DND-41 (cell line): ENCODE measurements around the gene TTYH3.
A peak's percentile ranks its signal among the peaks of the same experiment; 100 is the strongest.

Experiments
- ATAC-seq: fragments of 200-7000 bp; cut with Tn5 transposase; 3 replicates; pipeline ENCODE4 v1.9.1; 2021; ENCODE audit warnings: low read depth; ENCODE audit not compliant: insufficient read depth
- DNase-seq: peaks from one replicate; pipeline ENCODE4 v3.0.0-alpha.2; 2020
- H2AFZ ChIP-seq: 2 replicates; pipeline ENCODE4 v1.6.0; 2012; ENCODE audit warnings: low read depth, low read length
- H3K27ac ChIP-seq: 2 replicates; pipeline ENCODE4 v1.5.1; 2012; ENCODE audit warnings: low read length, inconsistent platforms
- H3K27me3 ChIP-seq: fragments of 200-600 bp; sonication (generic); 2 replicates; pipeline ENCODE4 v1.6.0; 2012; ENCODE audit warnings: low read length, mild to moderate bottlenecking, inconsistent platforms; ENCODE audit not compliant: insufficient read depth, poor library complexity
- H3K36me3 ChIP-seq: 2 replicates; pipeline ENCODE4 v1.5.1; 2012; ENCODE audit warnings: low read length, inconsistent platforms; ENCODE audit not compliant: insufficient read depth
- H3K4me1 ChIP-seq: 2 replicates; pipeline ENCODE4 v1.5.1; 2012; ENCODE audit warnings: mild to moderate bottlenecking, low read length; ENCODE audit not compliant: insufficient read depth
- H3K4me2 ChIP-seq: 2 replicates; pipeline ENCODE4 v1.6.0; 2012; ENCODE audit warnings: mild to moderate bottlenecking, moderate library complexity, low read length, inconsistent platforms; ENCODE audit not compliant: insufficient read depth
- H3K4me3 ChIP-seq, 2 experiments: fragments of 200-600 bp in 1 of 2; shearing (Covaris generic) in 1 of 2; 2 replicates each; pipeline ENCODE4 v1.5.1; 2012 to 2016; ENCODE audit warnings: inconsistent platforms in 2 of 2, low read length in 2 of 2, mild to moderate bottlenecking in 2 of 2, low read depth in 1 of 2, moderate library complexity in 1 of 2
- H3K79me2 ChIP-seq: 2 replicates; pipeline ENCODE4 v1.6.0; 2012; ENCODE audit warnings: low read length, inconsistent platforms; ENCODE audit not compliant: insufficient read depth
- H3K9ac ChIP-seq: 2 replicates; pipeline ENCODE4 v1.6.0; 2012; ENCODE audit warnings: low read depth, mild to moderate bottlenecking, inconsistent platforms, low read length, moderate library complexity
- H3K9me3 ChIP-seq: 2 replicates; pipeline ENCODE4 v1.5.1; 2012; ENCODE audit warnings: low read length, moderate library complexity, mild to moderate bottlenecking, inconsistent platforms; ENCODE audit not compliant: insufficient read depth, severe bottlenecking
- H4K20me1 ChIP-seq: 2 replicates; pipeline ENCODE4 v1.6.0; 2012; ENCODE audit warnings: low read length; ENCODE audit not compliant: insufficient read depth
- EZH2 ChIP-seq: IDR thresholded peaks from 3 replicates; pipeline ENCODE4 v1.6.1; 2012; ENCODE audit warnings: borderline replicate concordance, low read depth, mild to moderate bottlenecking, moderate library complexity, low read length, inconsistent platforms; ENCODE audit not compliant: severe bottlenecking
- TF ChIP-seq, protein P1 (sequence below): IDR thresholded peaks from 2 replicates; pipeline ENCODE4 v1.5.1; 2012; ENCODE audit warnings: borderline replicate concordance, low read length, moderate library complexity, mild to moderate bottlenecking; ENCODE audit not compliant: poor library complexity, severe bottlenecking; ENCODE audit errors: extremely low read depth

TTYH3 gene

DNA sequence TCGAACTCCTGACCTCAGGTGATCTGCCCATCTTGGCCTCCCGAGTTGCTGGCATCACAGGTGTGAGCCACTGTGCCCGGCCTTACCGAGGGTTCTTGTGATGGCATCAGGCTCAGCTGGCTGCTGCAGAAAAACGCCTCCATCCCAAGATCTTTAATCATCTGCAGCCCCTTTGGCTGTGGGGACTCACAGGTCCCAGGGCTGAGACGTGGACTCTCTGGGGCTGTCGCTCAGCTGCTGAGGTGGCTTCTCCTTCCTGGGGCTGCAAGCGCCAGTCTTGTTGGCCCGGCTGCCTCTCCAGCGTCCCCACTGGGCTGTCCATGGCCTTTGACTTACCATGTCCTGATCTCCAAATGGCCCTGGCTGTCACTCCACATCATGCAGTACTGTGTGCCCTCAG is 76.3 kb downstream of the TTYH3 start:
- Histone ChIP-seq H3K4me1 (peaks cover 39% of the 10 kb centered on the region), H4K20me1 (peaks cover 5% of the 10 kb centered on the region; the same call in 1 of the 2 replicates), H3K36me3 (no peaks in the 10 kb centered on the region), H3K9me3 (no peaks in the 10 kb centered on the region), H3K4me3 (no peak overlapping the region), H3K27ac (no peak overlapping the region), H2AFZ (no peak overlapping the region), H3K4me2 (no peak overlapping the region), H3K27me3 (no peaks in the 10 kb centered on the region), H3K79me2 (no peaks in the 10 kb centered on the region), H3K9ac (no peak overlapping the region)
- ATAC-seq, result no peak
- DNase-seq, result no peak
- no peak for TF ChIP-seq EZH2
- TF ChIP-seq, protein P1, sequence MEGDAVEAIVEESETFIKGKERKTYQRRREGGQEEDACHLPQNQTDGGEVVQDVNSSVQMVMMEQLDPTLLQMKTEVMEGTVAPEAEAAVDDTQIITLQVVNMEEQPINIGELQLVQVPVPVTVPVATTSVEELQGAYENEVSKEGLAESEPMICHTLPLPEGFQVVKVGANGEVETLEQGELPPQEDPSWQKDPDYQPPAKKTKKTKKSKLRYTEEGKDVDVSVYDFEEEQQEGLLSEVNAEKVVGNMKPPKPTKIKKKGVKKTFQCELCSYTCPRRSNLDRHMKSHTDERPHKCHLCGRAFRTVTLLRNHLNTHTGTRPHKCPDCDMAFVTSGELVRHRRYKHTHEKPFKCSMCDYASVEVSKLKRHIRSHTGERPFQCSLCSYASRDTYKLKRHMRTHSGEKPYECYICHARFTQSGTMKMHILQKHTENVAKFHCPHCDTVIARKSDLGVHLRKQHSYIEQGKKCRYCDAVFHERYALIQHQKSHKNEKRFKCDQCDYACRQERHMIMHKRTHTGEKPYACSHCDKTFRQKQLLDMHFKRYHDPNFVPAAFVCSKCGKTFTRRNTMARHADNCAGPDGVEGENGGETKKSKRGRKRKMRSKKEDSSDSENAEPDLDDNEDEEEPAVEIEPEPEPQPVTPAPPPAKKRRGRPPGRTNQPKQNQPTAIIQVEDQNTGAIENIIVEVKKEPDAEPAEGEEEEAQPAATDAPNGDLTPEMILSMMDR, result no peak

DNA sequence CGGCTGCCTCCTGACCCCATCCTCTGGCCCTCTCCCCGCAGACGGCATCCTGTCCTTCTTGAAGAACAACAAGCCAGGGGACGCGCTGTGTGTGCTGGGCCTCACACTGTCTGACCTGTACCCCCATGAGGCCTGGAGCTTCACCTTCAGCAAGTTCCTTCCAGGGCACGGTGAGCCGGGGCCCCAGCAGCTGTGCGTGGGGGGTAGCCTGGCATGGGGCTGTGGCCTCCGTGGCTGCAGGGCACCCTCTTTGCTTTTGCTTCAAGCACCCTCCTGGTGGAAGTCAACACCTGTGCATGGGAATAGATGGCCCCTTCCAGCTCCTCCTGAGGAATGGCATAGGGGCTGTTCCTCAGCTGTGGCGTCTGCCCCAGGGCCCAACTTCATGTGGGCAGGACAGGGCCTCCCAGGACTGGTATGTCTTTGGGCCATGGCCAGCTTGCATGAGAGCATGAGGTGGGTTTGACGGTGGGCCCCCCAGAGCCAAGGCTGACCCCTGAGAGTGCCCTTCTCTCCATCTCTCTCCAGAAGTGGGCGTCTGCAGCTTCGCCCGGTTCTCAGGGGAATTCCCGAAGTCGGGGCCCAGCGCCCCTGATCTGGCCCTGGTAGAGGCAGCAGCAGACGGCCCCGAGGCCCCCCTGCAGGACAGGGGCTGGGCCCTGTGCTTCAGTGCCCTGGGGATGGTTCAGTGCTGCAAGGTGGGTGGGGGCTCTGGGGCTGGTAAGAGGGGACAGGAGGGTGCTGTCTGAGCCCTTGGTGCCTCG is 76.9 kb downstream of the TTYH3 start:
- H3K4me2 ChIP-seq, result no peak overlapping the region
- H3K27ac ChIP-seq, result peak overlapping the region; percentile 52; the same call in 1 of the 2 replicates
- H3K79me2 ChIP-seq, result no peaks in the 10 kb centered on the region
- no peaks in the 10 kb centered on the region for H3K9me3 ChIP-seq
- no peaks in the 10 kb centered on the region for H3K36me3 ChIP-seq
- H3K4me3 ChIP-seq, result no peak overlapping the region
- H3K4me1 ChIP-seq, result peaks cover 45% of the 10 kb centered on the region
- H2AFZ ChIP-seq, result no peak overlapping the region
- TF ChIP-seq, protein P1, result no peak
- TF ChIP-seq EZH2, result no peak
- no peak overlapping the region for H3K9ac ChIP-seq
- H4K20me1 ChIP-seq, result peaks cover 5% of the 10 kb centered on the region; the same call in 1 of the 2 replicates
- DNase-seq, result no peak
- no peak for ATAC-seq
- H3K27me3 ChIP-seq, result no peaks in the 10 kb centered on the region

DNA sequence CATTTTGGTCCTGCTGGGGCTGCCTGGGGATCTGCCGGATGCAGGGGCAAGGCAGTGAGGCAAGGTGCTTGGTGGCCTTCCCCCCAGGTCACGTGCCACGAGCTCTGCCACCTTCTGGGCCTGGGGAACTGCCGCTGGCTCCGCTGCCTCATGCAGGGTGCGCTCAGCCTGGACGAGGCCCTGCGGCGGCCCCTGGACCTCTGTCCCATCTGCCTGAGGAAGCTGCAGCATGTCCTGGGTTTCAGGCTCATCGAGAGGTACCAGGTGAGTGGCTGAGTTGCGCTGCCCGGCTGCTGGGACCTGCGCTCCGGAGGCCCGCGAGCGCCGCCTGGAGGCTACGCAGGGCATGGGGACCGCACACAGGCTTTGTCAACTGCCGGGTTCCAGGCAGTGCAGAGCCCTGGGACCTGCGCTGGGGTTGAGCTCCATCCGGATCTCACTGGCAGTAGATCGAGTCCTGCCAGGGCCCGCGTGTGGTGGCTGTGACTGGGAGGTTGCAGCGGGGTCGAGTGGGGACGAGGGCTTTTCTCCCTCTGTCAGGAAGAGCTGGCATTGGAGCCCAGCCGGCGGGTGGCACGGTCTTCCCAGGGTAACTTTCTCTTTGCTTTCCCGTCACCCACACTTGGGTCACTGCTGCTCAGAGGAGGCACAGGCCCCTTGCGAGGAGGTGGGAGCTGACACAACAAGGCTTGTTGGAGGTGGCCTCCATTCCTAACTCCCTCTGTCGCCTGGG is 77.9 kb downstream of the TTYH3 start:
- Histone ChIP-seq H3K27ac (peak overlapping the region; percentile 85), H3K4me1 (peaks cover 45% of the 10 kb centered on the region), H3K27me3 (no peaks in the 10 kb centered on the region), H3K4me3 (no peak overlapping the region), H3K79me2 (no peaks in the 10 kb centered on the region), H3K9ac (peak overlapping the region; percentile 21; the same call in 1 of the 2 replicates), H2AFZ (no peak overlapping the region), H4K20me1 (peaks cover 5% of the 10 kb centered on the region; the same call in 1 of the 2 replicates), H3K36me3 (no peaks in the 10 kb centered on the region), H3K9me3 (no peaks in the 10 kb centered on the region), H3K4me2 (peak overlapping the region; percentile 40)
- ATAC-seq (peak; percentile 70), DNase-seq (peak; percentile 78)
- TF ChIP-seq EZH2, result no peak
- TF ChIP-seq, protein P1, result peak; percentile 99
